Measurements from ENCODE around the gene PIK3C2G. TPM values are rescaled to one million over a fixed set of nuclear protein-coding genes. Genes with fewer than 3 reads are reported as not detected.

PIK3C2G gene
- total and polyA plus RNA-seq, 2 of the 4 experiments (the other 2 are of a cell fraction) = not detected

- Histone ChIP-seq H3K27ac (ENCODE audit: insufficient read depth, low read length) (no peak overlapping the region), H3K4me1 (ENCODE audit: control insufficient read depth, insufficient read depth, low read length) (no peaks in the 10 kb centered on the region), H3K4me2 (ENCODE audit: low read depth, low read length) (no peak overlapping the region), H2BK15ac (ENCODE audit: low read depth, low read length) (no peak overlapping the region), H3K4ac (ENCODE audit: low read depth, low read length) (no peak overlapping the region), H3K79me1 (ENCODE audit: low read depth in 1 of 2, low read length in 2 of 2) (no peaks in the 10 kb centered on the region), H4K20me1 (ENCODE audit: insufficient read depth, low read length) (no peaks in the 10 kb centered on the region), H3K27me3 (ENCODE audit: control insufficient read depth, insufficient read depth, low read length) (no peaks in the 10 kb centered on the region), H3K18ac (ENCODE audit: low read depth, low read length) (no peak overlapping the region), H3K9ac (ENCODE audit: low read depth, low read length) (no peak overlapping the region), H3K9me3 (ENCODE audit: control insufficient read depth, insufficient read depth, low read length) (no peaks in the 10 kb centered on the region; the same call in 1 of the 2 replicates), H3K4me3 (ENCODE audit: insufficient read depth, low read depth, low read length) (no peak overlapping the region), H3K56ac (ENCODE audit: extremely low read depth, insufficient read depth, low read length) (no peak overlapping the region), H2BK20ac (ENCODE audit: low read depth, low read length) (no peak overlapping the region), H3K36me3 (ENCODE audit: control insufficient read depth, insufficient read depth, low read length) (no peaks in the 10 kb centered on the region), H3K23ac (ENCODE audit: low read depth, low read length) (no peak overlapping the region), H2BK5ac (ENCODE audit: low read depth, low read length, poor library complexity, severe bottlenecking) (no peak overlapping the region), H3K9me1 (ENCODE audit: insufficient read depth, low read length) (no peaks in the 10 kb centered on the region), H2AFZ (replicated peaks; ENCODE audit: low read length, poor library complexity) (no peak overlapping the region), H4K5ac (ENCODE audit: low read depth, low read length) (no peak overlapping the region), H4K91ac (ENCODE audit: insufficient read depth, low read depth, low read length) (no peak overlapping the region), H3K14ac (replicated peaks; ENCODE audit: low read depth, low read length) (no peak overlapping the region), H4K8ac (ENCODE audit: low read depth in 2 of 2, low read length in 2 of 2) (no peak overlapping the region), H2AK9ac (replicated peaks; ENCODE audit: low read depth, low read length, poor library complexity) (no peak overlapping the region), H2AK5ac (ENCODE audit: low read depth, low read length) (no peak overlapping the region), H2BK120ac (ENCODE audit: low read depth, low read length) (no peak overlapping the region)
- CTCF ChIA-PET = no interaction called here
- DNase-seq = no peak
- intact Hi-C loops (cut with micrococcal nuclease) (no loop called here), dilution Hi-C loops (cut with HindIII; ENCODE audit: low sequenced_read_pairs, unreplicated experiment) (no loop called here), in situ Hi-C loops (cut with MboI; ENCODE audit: low sequenced_read_pairs) (no loop called here)
- BruUV-seq (replicated peaks) = no TSS peak
- no peak for ATAC-seq (ENCODE audit: low read depth)
- no peak for TF ChIP-seq RCOR1 (IDR thresholded peaks at IDR 0.05; ENCODE audit: insufficient replicate concordance, low read length)
- no peak for TF ChIP-seq NFE2L2 (IDR thresholded peaks at IDR 0.05; ENCODE audit: low read depth, low read length)
- no peak for TF ChIP-seq BHLHE40 (IDR thresholded peaks at IDR 0.05; ENCODE audit: low read depth, low read length)
- no peak for TF ChIP-seq RAD21 (IDR thresholded peaks at IDR 0.05; ENCODE audit: low read length)
- TF ChIP-seq MXI1 (IDR thresholded peaks at IDR 0.05; ENCODE audit: borderline replicate concordance, low read depth, low read length) = no peak
- POLR2A ChIA-PET (ENCODE audit: unreplicated experiment) = no interaction called here
Observed at GRCh38 chr12:18652596-18652995, 391.3 kb downstream of the PIK3C2G start.

Measured in IMR-90 (cell line).